DOHH2 (cell line): ENCODE data around the gene ZFYVE26.
"Not testable (repeated sequence)": the region's sequence is repeated elsewhere in the genome, so short reads cannot be mapped to it uniquely, and the experiment has no call there.

Experiments
- H3F3A ChIP-seq: fragments of 200-600 bp; sonication (generic), shearing (Covaris generic); 2 replicates; pipeline ENCODE4 v1.6.0; 2016; ENCODE audit warnings: antibody characterized with exemption, mild to moderate bottlenecking; ENCODE audit not compliant: control insufficient read depth, insufficient read depth
- H3K27ac ChIP-seq: fragments of 200-600 bp; sonication (generic); 2 replicates; pipeline ENCODE4 v1.5.1; 2014; ENCODE audit warnings: low read depth, mild to moderate bottlenecking, low read length, moderate library complexity
- H3K27me3 ChIP-seq: fragments of 200-600 bp; sonication (generic); 2 replicates; pipeline ENCODE4 v1.6.1; 2014; ENCODE audit warnings: mild to moderate bottlenecking, low read length, mixed read lengths; ENCODE audit not compliant: control insufficient read depth
- H3K36me3 ChIP-seq: fragments of 200-600 bp; sonication (generic); 2 replicates; pipeline ENCODE4 v1.6.1; 2014; ENCODE audit warnings: mild to moderate bottlenecking, low read length, moderate library complexity, mixed read lengths; ENCODE audit not compliant: control insufficient read depth
- H3K4me1 ChIP-seq: fragments of 200-600 bp; sonication (generic); 2 replicates; pipeline ENCODE4 v1.6.1; 2014; ENCODE audit warnings: mild to moderate bottlenecking, low read length, mixed read lengths; ENCODE audit not compliant: control insufficient read depth
- H3K4me2 ChIP-seq: fragments of 200-600 bp; sonication (generic); 2 replicates; pipeline ENCODE4 v1.6.0; 2014; ENCODE audit warnings: mild to moderate bottlenecking, low read length, moderate library complexity
- H3K4me3 ChIP-seq: fragments of 200-600 bp; sonication (generic); 2 replicates; pipeline ENCODE4 v1.5.1; 2014; ENCODE audit warnings: mild to moderate bottlenecking, low read length, mixed read lengths
- H3K79me2 ChIP-seq: fragments of 200-600 bp; sonication (generic); 2 replicates; pipeline ENCODE4 v1.6.1; 2014; ENCODE audit warnings: mild to moderate bottlenecking, low read length, mixed read lengths; ENCODE audit not compliant: control insufficient read depth
- H3K9me2 ChIP-seq: fragments of 200-600 bp; sonication (generic); replicated peaks from 2 replicates; pipeline ENCODE4 v1.6.1; 2014; ENCODE audit warnings: mild to moderate bottlenecking, low read length, mixed read lengths; ENCODE audit not compliant: control insufficient read depth
- H3K9me3 ChIP-seq: fragments of 200-600 bp; sonication (generic); 2 replicates; pipeline ENCODE4 v1.6.1; 2014; ENCODE audit warnings: antibody characterized with exemption, low read length, mixed read lengths; ENCODE audit not compliant: control insufficient read depth, insufficient read depth
- H4K20me1 ChIP-seq: fragments of 200-600 bp; sonication (generic); 2 replicates; pipeline ENCODE4 v1.6.0; 2014; ENCODE audit warnings: low read depth, mild to moderate bottlenecking, antibody characterized with exemption, low read length, moderate library complexity; ENCODE audit not compliant: control insufficient read depth, insufficient read depth
- EZH2phosphoT487 ChIP-seq: fragments of 200-600 bp; sonication (generic); IDR thresholded peaks from 2 replicates; pipeline ENCODE4 v1.6.1; 2017; ENCODE audit warnings: borderline replicate concordance, mild to moderate bottlenecking, antibody characterized with exemption, low read length, moderate library complexity, mixed read lengths
- TF ChIP-seq, protein P1 (sequence below): fragments of 200-600 bp; sonication (generic); IDR thresholded peaks from one replicate; pipeline ENCODE4 v1.5.1; 2014; ENCODE audit warnings: antibody characterized with exemption, mild to moderate bottlenecking, low read depth, low read length; ENCODE audit not compliant: poor library complexity, severe bottlenecking

ZFYVE26 gene

DNA sequence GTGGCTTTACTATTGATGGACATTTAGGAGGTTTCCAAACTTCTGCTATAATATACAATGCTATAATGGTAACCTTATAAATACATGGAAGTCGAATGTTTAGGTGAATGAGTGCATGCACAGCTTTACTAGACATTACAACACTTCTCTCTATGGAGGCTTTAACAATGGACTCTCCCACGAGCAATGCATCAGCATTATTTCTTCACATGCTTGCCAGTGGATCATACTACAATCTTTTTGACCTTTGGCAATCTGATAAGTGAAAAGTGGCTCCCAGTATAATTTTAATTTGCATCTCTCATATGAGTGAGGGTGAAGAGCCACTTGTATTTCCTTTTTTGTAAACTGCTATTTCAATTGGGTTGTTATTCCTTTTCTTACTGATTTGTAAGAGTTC, 96.5 kb downstream of the ZFYVE26 start:
- Histone ChIP-seq H4K20me1 (no peaks in the 10 kb centered on the region), H3K36me3 (no peaks in the 10 kb centered on the region), H3K27me3 (peaks cover 35% of the 10 kb centered on the region), H3K79me2 (no peaks in the 10 kb centered on the region), H3K9me3 (no peaks in the 10 kb centered on the region), H3K4me2 (no peak overlapping the region), H3K27ac (no peak overlapping the region), H3K4me1 (no peaks in the 10 kb centered on the region), H3F3A (no peaks in the 10 kb centered on the region), H3K9me2 (no peaks in the 10 kb centered on the region), H3K4me3 (no peak overlapping the region)
- TF ChIP-seq, protein P1, sequence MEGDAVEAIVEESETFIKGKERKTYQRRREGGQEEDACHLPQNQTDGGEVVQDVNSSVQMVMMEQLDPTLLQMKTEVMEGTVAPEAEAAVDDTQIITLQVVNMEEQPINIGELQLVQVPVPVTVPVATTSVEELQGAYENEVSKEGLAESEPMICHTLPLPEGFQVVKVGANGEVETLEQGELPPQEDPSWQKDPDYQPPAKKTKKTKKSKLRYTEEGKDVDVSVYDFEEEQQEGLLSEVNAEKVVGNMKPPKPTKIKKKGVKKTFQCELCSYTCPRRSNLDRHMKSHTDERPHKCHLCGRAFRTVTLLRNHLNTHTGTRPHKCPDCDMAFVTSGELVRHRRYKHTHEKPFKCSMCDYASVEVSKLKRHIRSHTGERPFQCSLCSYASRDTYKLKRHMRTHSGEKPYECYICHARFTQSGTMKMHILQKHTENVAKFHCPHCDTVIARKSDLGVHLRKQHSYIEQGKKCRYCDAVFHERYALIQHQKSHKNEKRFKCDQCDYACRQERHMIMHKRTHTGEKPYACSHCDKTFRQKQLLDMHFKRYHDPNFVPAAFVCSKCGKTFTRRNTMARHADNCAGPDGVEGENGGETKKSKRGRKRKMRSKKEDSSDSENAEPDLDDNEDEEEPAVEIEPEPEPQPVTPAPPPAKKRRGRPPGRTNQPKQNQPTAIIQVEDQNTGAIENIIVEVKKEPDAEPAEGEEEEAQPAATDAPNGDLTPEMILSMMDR: no peak
- no peak for TF ChIP-seq EZH2phosphoT487

DNA sequence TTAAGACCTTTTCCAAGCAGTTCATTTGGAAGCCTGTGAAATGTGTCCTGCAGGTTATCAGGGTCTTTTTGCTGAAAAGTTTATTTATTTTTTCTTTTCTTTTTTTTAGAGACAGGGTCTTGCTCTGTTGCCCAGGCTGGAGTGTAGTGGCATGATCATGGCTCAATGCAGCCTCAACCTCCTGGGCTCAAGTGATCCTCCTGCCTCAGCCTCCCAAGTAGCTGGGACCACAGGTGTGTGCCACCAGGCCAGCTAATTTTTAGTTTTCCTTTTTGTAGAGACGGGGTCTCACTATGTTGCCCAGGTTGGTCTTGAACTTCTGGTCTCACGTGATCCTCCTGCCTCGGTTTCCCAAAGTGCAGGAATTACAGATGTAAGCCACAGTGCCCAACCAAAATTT, 97.0 kb downstream of the ZFYVE26 start:
- not testable (repeated sequence) for H3K4me1 ChIP-seq, H3K79me2 ChIP-seq, H3F3A ChIP-seq, H3K4me2 ChIP-seq, H3K4me3 ChIP-seq, H3K9me2 ChIP-seq, H3K36me3 ChIP-seq, H3K27ac ChIP-seq, H4K20me1 ChIP-seq, H3K9me3 ChIP-seq
- H3K27me3 ChIP-seq: peaks cover 35% of the 10 kb centered on the region

DNA sequence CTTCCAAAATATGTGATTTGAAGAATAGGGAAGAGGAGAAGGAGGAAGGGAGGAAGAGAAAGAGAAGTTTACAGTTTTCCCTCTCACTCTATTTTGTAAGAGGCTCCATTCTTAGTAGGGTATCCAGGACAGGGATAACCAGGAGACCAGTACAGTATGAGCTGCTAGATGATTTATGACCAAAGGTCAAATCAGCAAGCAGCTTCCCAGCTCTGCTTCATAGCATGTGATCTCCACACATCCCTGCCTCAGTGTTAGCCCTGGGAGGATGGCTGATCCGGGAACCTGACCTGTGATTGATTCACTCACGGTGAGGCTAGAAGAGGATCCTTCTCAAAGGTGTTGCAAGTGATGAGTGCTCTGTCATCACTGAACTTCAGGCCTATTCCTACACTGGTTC, 98.1 kb downstream of the ZFYVE26 start:
- Histone ChIP-seq H3K9me3 (no peaks in the 10 kb centered on the region), H3K4me2 (no peak overlapping the region), H3F3A (no peaks in the 10 kb centered on the region), H3K9me2 (no peaks in the 10 kb centered on the region), H3K36me3 (no peaks in the 10 kb centered on the region), H3K27me3 (peaks cover 30% of the 10 kb centered on the region), H4K20me1 (no peaks in the 10 kb centered on the region), H3K4me1 (no peaks in the 10 kb centered on the region), H3K79me2 (no peaks in the 10 kb centered on the region), H3K27ac (no peak overlapping the region), H3K4me3 (no peak overlapping the region)
- TF ChIP-seq EZH2phosphoT487: no peak
- TF ChIP-seq, protein P1: no peak

DNA sequence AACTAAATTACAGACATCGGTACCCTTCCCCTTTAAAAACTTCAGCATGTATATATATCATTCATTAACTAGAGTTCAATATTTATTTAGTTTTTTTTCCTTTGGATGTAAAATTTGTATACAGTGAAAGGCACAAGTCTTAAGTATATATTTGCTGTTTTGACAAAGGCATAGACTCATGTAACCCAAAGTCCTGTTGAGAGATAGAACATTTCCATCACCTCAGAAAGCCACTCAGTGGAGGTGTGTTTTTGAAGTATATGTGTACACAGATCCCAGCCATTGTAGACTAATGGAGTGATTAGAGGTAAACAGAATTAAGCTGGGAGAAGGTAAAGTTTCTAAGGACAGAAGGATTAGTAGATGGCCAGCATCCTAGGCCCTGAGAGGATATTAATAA, 99.3 kb downstream of the ZFYVE26 start:
- no peak overlapping the region for H3K4me3 ChIP-seq
- no peaks in the 10 kb centered on the region for H3K9me2 ChIP-seq
- no peak for TF ChIP-seq EZH2phosphoT487
- TF ChIP-seq, protein P1: no peak
- H3K27me3 ChIP-seq: peaks cover 20% of the 10 kb centered on the region
- H3K4me2 ChIP-seq: no peak overlapping the region
- no peaks in the 10 kb centered on the region for H3F3A ChIP-seq
- no peaks in the 10 kb centered on the region for H3K9me3 ChIP-seq
- no peaks in the 10 kb centered on the region for H4K20me1 ChIP-seq
- no peaks in the 10 kb centered on the region for H3K79me2 ChIP-seq
- no peak overlapping the region for H3K27ac ChIP-seq
- no peaks in the 10 kb centered on the region for H3K36me3 ChIP-seq
- no peaks in the 10 kb centered on the region for H3K4me1 ChIP-seq
